PC-3 (cell line): ENCODE results near the gene MARCHF11.

Experiments used
- EZH2 ChIP-seq: fragments of 300-600 bp; sonication (generic); IDR thresholded peaks from one replicate; pipeline ENCODE4 v1.6.1; 2017; ENCODE audit warnings: antibody characterized with exemption, mild to moderate bottlenecking, low read length; ENCODE audit not compliant: unreplicated experiment
- EZH2phosphoT487 ChIP-seq: fragments of 300-600 bp; sonication (generic); IDR thresholded peaks from 2 replicates; pipeline ENCODE4 v1.6.1; 2018; ENCODE audit warnings: mild to moderate bottlenecking, antibody characterized with exemption, low read length, borderline replicate concordance
- TF ChIP-seq, protein P1 (sequence below): fragments of 300-600 bp; sonication (generic); conservative IDR thresholded peaks from 2 replicates; pipeline ENCODE4 v1.5.1; 2017; ENCODE audit warnings: antibody characterized with exemption, low read depth, mild to moderate bottlenecking, low read length

DNA sequence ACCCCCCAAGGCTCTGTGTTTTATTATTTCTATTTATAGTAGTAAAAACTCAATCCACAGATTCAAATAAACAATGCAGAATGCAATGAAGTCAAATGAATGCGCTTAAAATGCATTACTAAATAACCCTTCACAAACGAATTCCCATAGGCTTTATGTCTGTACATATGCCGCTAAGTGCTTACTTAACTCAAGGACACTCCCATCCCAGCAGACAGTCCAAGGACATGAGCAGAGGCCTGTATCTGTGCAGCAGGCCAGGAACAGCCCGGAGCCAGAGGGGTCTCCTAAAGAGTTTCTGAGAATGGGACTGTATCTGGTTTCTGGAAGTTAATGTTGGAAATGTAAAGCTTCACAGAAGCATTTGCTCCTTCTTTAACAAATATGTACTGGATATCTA, 59.8 kb downstream of the MARCHF11 start:
- TF ChIP-seq EZH2 = no peak
- TF ChIP-seq, protein P1, sequence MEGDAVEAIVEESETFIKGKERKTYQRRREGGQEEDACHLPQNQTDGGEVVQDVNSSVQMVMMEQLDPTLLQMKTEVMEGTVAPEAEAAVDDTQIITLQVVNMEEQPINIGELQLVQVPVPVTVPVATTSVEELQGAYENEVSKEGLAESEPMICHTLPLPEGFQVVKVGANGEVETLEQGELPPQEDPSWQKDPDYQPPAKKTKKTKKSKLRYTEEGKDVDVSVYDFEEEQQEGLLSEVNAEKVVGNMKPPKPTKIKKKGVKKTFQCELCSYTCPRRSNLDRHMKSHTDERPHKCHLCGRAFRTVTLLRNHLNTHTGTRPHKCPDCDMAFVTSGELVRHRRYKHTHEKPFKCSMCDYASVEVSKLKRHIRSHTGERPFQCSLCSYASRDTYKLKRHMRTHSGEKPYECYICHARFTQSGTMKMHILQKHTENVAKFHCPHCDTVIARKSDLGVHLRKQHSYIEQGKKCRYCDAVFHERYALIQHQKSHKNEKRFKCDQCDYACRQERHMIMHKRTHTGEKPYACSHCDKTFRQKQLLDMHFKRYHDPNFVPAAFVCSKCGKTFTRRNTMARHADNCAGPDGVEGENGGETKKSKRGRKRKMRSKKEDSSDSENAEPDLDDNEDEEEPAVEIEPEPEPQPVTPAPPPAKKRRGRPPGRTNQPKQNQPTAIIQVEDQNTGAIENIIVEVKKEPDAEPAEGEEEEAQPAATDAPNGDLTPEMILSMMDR = no peak
- no peak for TF ChIP-seq EZH2phosphoT487
